Central memory CD8-positive, alpha-beta T cell (primary cell): ENCODE data around the gene ISG20L2.

Source experiments
- ATAC-seq: fragments of 150-1000 bp; cut with Tn5 transposase; replicated peaks from 2 replicates; pipeline ENCODE4 v1.10.0; 2022; ENCODE audit warnings: mild to moderate bottlenecking, moderate FRiP score, moderate number of reproducible peaks; ENCODE audit not compliant: poor library complexity, severe bottlenecking; ENCODE audit errors: extremely low read depth
- DNase-seq, 2 donors: peaks; one replicate each; pipeline ENCODE4 v3.0.0; 2021; ENCODE audit warnings: low spot score in 2 of 2
- H3K27ac Mint-ChIP-seq: one replicate; pipeline ENCODE4 v1.8.0; 2022; ENCODE audit warnings: low read depth, mild to moderate bottlenecking, moderate library complexity, mixed read lengths
- H3K27me3 Mint-ChIP-seq: one replicate; pipeline ENCODE4 v1.8.0; 2022; ENCODE audit warnings: mixed read lengths
- H3K36me3 Mint-ChIP-seq: one replicate; pipeline ENCODE4 v1.8.0; 2022; ENCODE audit warnings: mild to moderate bottlenecking, moderate library complexity, mixed read lengths; ENCODE audit not compliant: insufficient read depth
- H3K4me1 Mint-ChIP-seq: one replicate; pipeline ENCODE4 v1.8.0; 2022; ENCODE audit warnings: mixed read lengths
- H3K4me3 Mint-ChIP-seq: one replicate; pipeline ENCODE4 v1.8.0; 2022; ENCODE audit warnings: mild to moderate bottlenecking, moderate library complexity, mixed read lengths
- H3K9me3 Mint-ChIP-seq: one replicate; pipeline ENCODE4 v1.8.0; 2022; ENCODE audit warnings: mixed read lengths

The ISG20L2 gene

DNA sequence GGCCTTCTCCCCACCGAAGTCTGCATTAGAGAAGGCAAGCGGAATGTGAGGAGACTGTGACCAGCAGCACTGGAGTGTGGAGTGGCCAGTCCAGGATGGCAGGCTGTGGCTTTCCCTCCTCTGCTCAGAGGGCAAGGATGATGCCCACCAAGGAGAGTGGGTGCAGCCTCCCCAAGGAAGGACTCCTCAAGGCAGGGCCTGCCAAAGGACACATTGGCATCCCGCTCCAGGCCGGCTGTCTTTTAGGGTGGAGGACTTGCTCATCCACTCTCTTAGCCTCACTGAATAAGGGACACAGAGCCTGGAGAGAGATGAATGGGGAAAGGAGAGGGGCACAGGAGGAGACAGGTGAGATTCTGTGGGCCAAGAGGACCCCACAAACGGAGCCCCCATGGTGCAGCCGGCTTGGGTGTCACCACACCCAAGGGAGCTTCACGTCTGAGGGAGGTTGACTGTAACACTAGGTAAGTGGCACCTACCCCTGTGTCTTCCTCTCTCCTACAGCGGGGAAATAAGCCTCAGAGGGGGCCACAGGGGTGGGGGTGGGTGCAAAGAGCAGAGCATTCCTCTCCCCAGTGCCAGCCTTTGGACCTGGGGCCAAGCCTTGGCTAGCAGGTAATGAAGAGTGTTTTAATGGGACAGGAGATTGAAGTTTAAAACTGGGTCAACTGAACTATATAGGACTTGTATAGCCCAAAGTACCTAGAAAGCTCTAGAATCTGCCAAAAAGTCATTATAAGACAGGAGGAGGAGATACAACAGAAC is 47.2 kb downstream of the ISG20L2 start:
- Mint-ChIP-seq H3K36me3 (no peaks in the 10 kb centered on the region), H3K4me3 (no peak overlapping the region), H3K27me3 (peaks cover 81% of the 10 kb centered on the region), H3K9me3 (no peaks in the 10 kb centered on the region), H3K27ac (no peak overlapping the region), H3K4me1 (peaks cover 13% of the 10 kb centered on the region)
- DNase-seq (no peak), ATAC-seq (no peak)

GRCh38 chr1:156680056-156680455 is 48.5 kb downstream of the ISG20L2 start:
- Mint-ChIP-seq H3K27ac (no peak overlapping the region), H3K4me3 (no peak overlapping the region), H3K36me3 (no peaks in the 10 kb centered on the region), H3K4me1 (peaks cover 13% of the 10 kb centered on the region), H3K9me3 (no peaks in the 10 kb centered on the region), H3K27me3 (peaks cover 92% of the 10 kb centered on the region)
- no peak for ATAC-seq
- no peak for DNase-seq

DNA sequence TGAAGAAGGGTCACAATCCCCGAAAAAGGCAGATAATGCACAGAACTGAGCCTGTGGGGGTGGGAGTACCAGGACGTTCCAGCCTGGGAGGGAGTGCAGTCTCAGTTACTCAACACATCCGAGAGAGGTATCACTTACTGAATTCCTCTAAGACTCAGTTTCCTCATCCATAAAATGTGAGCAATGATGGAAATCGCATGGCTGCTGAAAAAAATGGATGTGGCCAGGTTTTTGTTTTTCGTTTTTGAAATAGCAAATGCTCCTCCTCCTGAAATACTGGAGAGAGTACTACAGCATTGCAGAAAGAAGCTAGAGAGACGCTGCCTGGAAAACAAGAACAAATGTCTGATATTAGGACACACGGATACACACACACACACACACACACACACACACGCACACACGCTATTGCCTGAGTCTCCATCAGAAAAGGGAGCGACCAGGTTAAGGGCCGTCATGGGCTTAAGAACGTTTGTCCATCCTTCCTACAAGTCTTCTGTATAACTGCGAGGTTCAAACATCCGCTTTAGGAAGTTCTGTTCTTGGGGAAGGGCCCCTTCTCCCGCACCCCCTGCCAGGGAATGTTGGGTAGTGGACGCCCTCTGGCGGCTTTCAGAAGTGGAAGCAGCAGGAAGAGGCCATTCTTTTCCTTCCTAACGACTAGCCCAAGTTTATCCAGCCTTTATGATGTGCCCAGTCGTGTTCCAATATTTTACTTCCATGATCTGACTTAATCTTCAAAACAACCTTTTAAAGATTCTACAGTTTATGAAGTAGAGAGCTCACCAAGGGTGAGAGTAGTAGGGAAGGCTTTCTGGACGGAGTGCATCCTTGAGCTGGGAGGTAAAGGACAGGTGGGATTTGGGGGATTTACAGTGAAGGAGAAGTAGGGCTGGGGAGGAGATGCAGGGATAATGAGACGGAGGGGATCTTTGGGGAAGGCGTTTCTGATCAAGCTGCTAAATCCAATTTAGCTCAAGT is 50.7 kb downstream of the ISG20L2 start:
- Mint-ChIP-seq H3K27me3 (peaks cover 93% of the 10 kb centered on the region), H3K4me1 (peaks cover 7% of the 10 kb centered on the region), H3K4me3 (no peak overlapping the region), H3K36me3 (no peaks in the 10 kb centered on the region), H3K9me3 (no peaks in the 10 kb centered on the region), H3K27ac (no peak overlapping the region)
- no peak for DNase-seq
- no peak for ATAC-seq

GRCh38 chr1:156676820-156677615 is 51.5 kb downstream of the ISG20L2 start, which contains the start of gene NES:
Gene NES, minus strand, starts transcription at chr1:156677407. Its CDS starts 143 bp downstream, at chr1:156677264.
- no peak within 1 kb of the TSS for H3K27ac Mint-ChIP-seq
- DNase-seq, result no peak

GRCh38 chr1:156676114-156676819 is 52.3 kb downstream of the ISG20L2 start:
- H3K9me3 Mint-ChIP-seq, result no peaks in the 10 kb centered on the region
- peaks cover 95% of the 10 kb centered on the region for H3K27me3 Mint-ChIP-seq
- H3K4me3 Mint-ChIP-seq, result no peak overlapping the region
- no peak for ATAC-seq
- no peaks in the 10 kb centered on the region for H3K36me3 Mint-ChIP-seq
- no peak overlapping the region for H3K27ac Mint-ChIP-seq
- no peak for DNase-seq
- peaks cover 7% of the 10 kb centered on the region for H3K4me1 Mint-ChIP-seq

More at GRCh38 chr1:156676820-156677615, 51.5 kb downstream of the ISG20L2 start, which contains the start of gene NES:
- no peak within 1 kb of the TSS for H3K4me3 Mint-ChIP-seq
- no peaks in the 10 kb centered on the region for H3K36me3 Mint-ChIP-seq
- peaks cover 7% of the 10 kb centered on the region for H3K4me1 Mint-ChIP-seq
- peaks cover 95% of the 10 kb centered on the region for H3K27me3 Mint-ChIP-seq
- H3K9me3 Mint-ChIP-seq, result no peaks in the 10 kb centered on the region
- no peak for ATAC-seq

- Mint-ChIP-seq H3K4me1 (peaks cover 7% of the 10 kb centered on the region), H3K9me3 (no peaks in the 10 kb centered on the region), H3K27ac (no peak overlapping the region), H3K27me3 (peaks cover 95% of the 10 kb centered on the region), H3K4me3 (no peak overlapping the region), H3K36me3 (no peaks in the 10 kb centered on the region)
- ATAC-seq, result no peak
- DNase-seq, result no peak
Measured at GRCh38 chr1:156675210-156676113, 53.1 kb downstream of the ISG20L2 start.

- ATAC-seq, result no peak
- DNase-seq, result no peak
Measured at GRCh38 chr1:156673387-156674121, 55.0 kb downstream of the ISG20L2 start.

More at GRCh38 chr1:156673387-156674121, 55.0 kb downstream of the ISG20L2 start:
- H3K9me3 Mint-ChIP-seq, result no peaks in the 10 kb centered on the region
- H3K4me1 Mint-ChIP-seq, result peaks cover 6% of the 10 kb centered on the region
- H3K4me3 Mint-ChIP-seq, result no peak overlapping the region
- H3K27ac Mint-ChIP-seq, result no peak overlapping the region
- peaks cover 2% of the 10 kb centered on the region for H3K36me3 Mint-ChIP-seq
- peaks cover 79% of the 10 kb centered on the region for H3K27me3 Mint-ChIP-seq
